Cardiac muscle cell (in vitro differentiated cells and primary cell): ENCODE results near the gene RARB. TPM values are rescaled to one million over a fixed set of nuclear protein-coding genes. Genes with fewer than 3 reads are reported as not detected.

Source experiments
- polyA plus RNA-seq: library from polyadenylated mRNA; unstranded; fragments of >200 nt; fragmentation: Nextera tagmentation; extraction: Ambion mirVana; gene quantifications from 2 replicates; pipeline ENCODE4 v1.2.1, GENCODE V29; 2016
- total RNA-seq: library from RNA; depleted of rRNA; stranded (reverse); fragments of >200 nt; gene quantifications from 2 replicates; pipeline ENCODE4 v1.2.3, GENCODE V29; 2016

The RARB gene
- total and polyA plus RNA-seq, 2 experiments from 2014 or later: 22.4 to 27.2 TPM

Other genes starting within 250 kb of the RARB start
- gene TOP2B, start 236.6 kb downstream of the RARB start, total RNA-seq: 82.3 and 119 TPM in 2 replicates
- 108 and 119 TPM in 2 replicates for gene TOP2B, start 236.6 kb downstream of the RARB start, polyA plus RNA-seq